H9 (cell line): ENCODE measurements around the gene IQGAP2. TPM values are rescaled to one million over a fixed set of nuclear protein-coding genes. Genes with fewer than 3 reads are reported as not detected.

Source experiments
- DNase-seq: peaks from one replicate; pipeline ENCODE4 v3.0.0-alpha.2; 2017
- H2AFZ ChIP-seq: one replicate; pipeline ENCODE4 v1.6.1; 2013; ENCODE audit warnings: mild to moderate bottlenecking, low read length, control low read depth, moderate library complexity
- H2AK5ac ChIP-seq: 2 replicates; pipeline ENCODE4 v1.6.1; 2013; ENCODE audit warnings: low read length, control low read depth, mixed read lengths; ENCODE audit not compliant: insufficient read length
- H2BK120ac ChIP-seq: one replicate; pipeline ENCODE4 v1.6.1; 2013; ENCODE audit warnings: low read depth, mild to moderate bottlenecking, low read length, control low read depth, inconsistent platforms; ENCODE audit not compliant: poor library complexity, severe bottlenecking
- H2BK12ac ChIP-seq: 2 replicates; pipeline ENCODE4 v1.6.1; 2013; ENCODE audit warnings: low read length, control low read depth, mixed read lengths, low read depth; ENCODE audit not compliant: insufficient read length
- H2BK15ac ChIP-seq: 2 replicates; pipeline ENCODE4 v1.6.1; 2013; ENCODE audit warnings: low read depth, low read length, control low read depth
- H2BK20ac ChIP-seq: one replicate; pipeline ENCODE4 v1.6.1; 2013; ENCODE audit warnings: low read depth, mild to moderate bottlenecking, low read length, control low read depth, inconsistent platforms; ENCODE audit not compliant: poor library complexity, severe bottlenecking
- H2BK5ac ChIP-seq: 2 replicates; pipeline ENCODE4 v1.6.1; 2013; ENCODE audit warnings: low read length, control low read depth, mixed read lengths; ENCODE audit not compliant: insufficient read length
- H3K14ac ChIP-seq: 2 replicates; pipeline ENCODE4 v1.6.1; 2013; ENCODE audit warnings: low read length, control low read depth; ENCODE audit not compliant: insufficient read depth
- H3K18ac ChIP-seq: 2 replicates; pipeline ENCODE4 v1.6.1; 2013; ENCODE audit warnings: low read depth, mild to moderate bottlenecking, mixed read lengths, low read length, control low read depth; ENCODE audit not compliant: insufficient read length
- H3K23ac ChIP-seq: 2 replicates; pipeline ENCODE4 v1.6.1; 2013; ENCODE audit warnings: low read length, control low read depth, mixed read lengths, low read depth; ENCODE audit not compliant: insufficient read length
- H3K23me2 ChIP-seq: 2 replicates; pipeline ENCODE4 v1.6.1; 2013; ENCODE audit warnings: low read depth, mild to moderate bottlenecking, mixed read lengths, low read length, control low read depth; ENCODE audit not compliant: insufficient read length, poor library complexity, severe bottlenecking
- H3K27ac ChIP-seq: 2 replicates; pipeline ENCODE4 v1.5.1; 2013; ENCODE audit warnings: low read length, control low read depth, mixed read lengths, low read depth; ENCODE audit not compliant: insufficient read length
- H3K27me3 ChIP-seq: 2 replicates; pipeline ENCODE4 v1.6.1; 2013; ENCODE audit warnings: low read length, control low read depth, inconsistent platforms; ENCODE audit not compliant: insufficient read depth
- H3K4ac ChIP-seq: 2 replicates; pipeline ENCODE4 v1.6.1; 2013; ENCODE audit warnings: low read depth, mild to moderate bottlenecking, control low read depth, inconsistent platforms, low read length, moderate library complexity
- H3K4me1 ChIP-seq: 2 replicates; pipeline ENCODE4 v1.6.1; 2013; ENCODE audit warnings: low read length, control low read depth, inconsistent platforms; ENCODE audit not compliant: insufficient read depth
- H3K4me2 ChIP-seq: 2 replicates; pipeline ENCODE4 v1.6.1; 2013; ENCODE audit warnings: low read length, control low read depth, mixed read lengths; ENCODE audit not compliant: insufficient read length, insufficient read depth
- H3K56ac ChIP-seq: 2 replicates; pipeline ENCODE4 v1.6.1; 2013; ENCODE audit warnings: low read depth, mild to moderate bottlenecking, mixed read lengths, low read length, control low read depth; ENCODE audit not compliant: insufficient read length
- H3K79me1 ChIP-seq: 2 replicates; pipeline ENCODE4 v1.6.1; 2013; ENCODE audit warnings: low read depth, mild to moderate bottlenecking, moderate library complexity, low read length, control low read depth, inconsistent platforms; ENCODE audit not compliant: insufficient read depth, poor library complexity, severe bottlenecking
- H3K79me2 ChIP-seq: 2 replicates; pipeline ENCODE4 v1.6.1; 2013; ENCODE audit warnings: low read length, control low read depth, inconsistent platforms; ENCODE audit not compliant: insufficient read depth
- H3K9ac ChIP-seq: 2 replicates; pipeline ENCODE4 v1.6.1; 2013; ENCODE audit warnings: low read length, control low read depth, mixed read lengths; ENCODE audit not compliant: insufficient read length; ENCODE audit errors: extremely low read depth
- H3K9me3 ChIP-seq: one replicate; pipeline ENCODE4 v1.6.1; 2013; ENCODE audit warnings: low read depth, low read length, inconsistent platforms; ENCODE audit not compliant: control insufficient read depth
- H3T11ph ChIP-seq: one replicate; pipeline ENCODE4 v1.6.1; 2013; ENCODE audit warnings: mild to moderate bottlenecking, low read length, control low read depth, inconsistent platforms
- H4K20me1 ChIP-seq: one replicate; pipeline ENCODE4 v1.6.1; 2013; ENCODE audit not compliant: control insufficient read depth, insufficient read length, insufficient read depth
- H4K5ac ChIP-seq: 2 replicates; pipeline ENCODE4 v1.6.1; 2013; ENCODE audit warnings: low read depth, mild to moderate bottlenecking, mixed read lengths, low read length, control low read depth; ENCODE audit not compliant: insufficient read length
- H4K8ac ChIP-seq: replicated peaks from 2 replicates; pipeline ENCODE4 v1.6.1; 2013; ENCODE audit warnings: low read length, control low read depth, mixed read lengths, low read depth; ENCODE audit not compliant: insufficient read length
- H4K91ac ChIP-seq: 2 replicates; pipeline ENCODE4 v1.6.1; 2013; ENCODE audit warnings: low read depth, mild to moderate bottlenecking, moderate library complexity, mixed read lengths, low read length, control low read depth; ENCODE audit not compliant: insufficient read length
- H3K27ac Mint-ChIP-seq, 3 experiments: 2 replicates in 2 of 3; 3 replicates in 1 of 3; pipeline ENCODE4 v1.8.0; 2020 to 2021; ENCODE audit warnings: mixed read lengths in 3 of 3, mild to moderate bottlenecking in 1 of 3, moderate library complexity in 1 of 3
- H3K27me3 Mint-ChIP-seq: 2 replicates; pipeline ENCODE4 v1.8.0; 2021; ENCODE audit warnings: low read depth, mild to moderate bottlenecking, moderate library complexity, mixed read lengths
- H3K36me3 Mint-ChIP-seq, 3 experiments: 2 replicates in 2 of 3; 3 replicates in 1 of 3; pipeline ENCODE4 v1.8.0; 2020 to 2021; ENCODE audit warnings: low read depth in 3 of 3, mixed read lengths in 3 of 3; ENCODE audit not compliant: insufficient read depth in 1 of 3
- H3K4me1 Mint-ChIP-seq, 2 experiments: 2 replicates each; pipeline ENCODE4 v1.8.0; 2020; ENCODE audit warnings: mixed read lengths in 2 of 2
- H3K4me3 Mint-ChIP-seq, 2 experiments: 2 replicates in 1 of 2; 3 replicates in 1 of 2; pipeline ENCODE4 v1.8.0; 2020 to 2021; ENCODE audit warnings: mild to moderate bottlenecking in 2 of 2, mixed read lengths in 2 of 2, moderate library complexity in 1 of 2
- H3K9me3 Mint-ChIP-seq, 2 experiments: 2 replicates in 1 of 2; 3 replicates in 1 of 2; pipeline ENCODE4 v1.8.0; 2020; ENCODE audit warnings: mild to moderate bottlenecking in 2 of 2, mixed read lengths in 2 of 2, moderate library complexity in 1 of 2
- CTCF ChIP-seq: fragments of 200-600 bp; sonication (generic); conservative IDR thresholded peaks from 3 replicates; pipeline ENCODE4 v1.8.0; 2021; ENCODE audit warnings: antibody characterized with exemption, mild to moderate bottlenecking
- WGBS: extraction: QIAGEN DNeasy Blood & Tissue Kit; methylation state at CpG from one replicate; pipeline ENCODE4 v1.1.7; 2013; ENCODE audit warnings: missing lambda C conversion rate, low lambda C conversion rate, mixed read lengths; ENCODE audit not compliant: insufficient read length; ENCODE audit errors: extremely low coverage; 5-methylcytosine and 5-hydroxymethylcytosine counted together
- total RNA-seq: library from RNA; stranded (reverse); gene quantifications from 2 replicates; pipeline ENCODE4 v1.2.1, GENCODE V29; 2021

IQGAP2 gene
- total RNA-seq, 1 experiment from 2014 or later: 22.5 TPM

- no peak overlapping the region for H2BK15ac ChIP-seq
- Mint-ChIP-seq H3K27me3 (no peaks in the 10 kb centered on the region), H3K4me3 (no peak overlapping the region), H3K9me3 (peaks cover 4% of the 10 kb centered on the region in 2 experiments; a peak in 4 of 5 replicates), H3K4me1 (peaks cover 0 to 3% of the 10 kb centered on the region in 2 experiments; a peak in 2 of 4 replicates), H3K27ac (no peak overlapping the region), H3K36me3 (peaks cover 6 to 9% (median 8%) of the 10 kb centered on the region in 3 experiments; a peak in 6 of 7 replicates)
- peaks cover 4% of the 10 kb centered on the region for H3K23me2 ChIP-seq
- no peaks in the 10 kb centered on the region for H3K4me1 ChIP-seq
- no peaks in the 10 kb centered on the region for H3K27me3 ChIP-seq
- H4K91ac ChIP-seq: no peak overlapping the region
- no peak overlapping the region for H2BK120ac ChIP-seq
- H3K23ac ChIP-seq: no peak overlapping the region
- H4K20me1 ChIP-seq: no peaks in the 10 kb centered on the region
- H3K9ac ChIP-seq: no peak overlapping the region
- H3K79me1 ChIP-seq: no peaks in the 10 kb centered on the region
- no peak overlapping the region for H3T11ph ChIP-seq
- H3K4ac ChIP-seq: no peak overlapping the region
- H2BK20ac ChIP-seq: no peak overlapping the region
- H3K79me2 ChIP-seq: no peaks in the 10 kb centered on the region; the same call in 1 of the 2 replicates
- no peak overlapping the region for H3K18ac ChIP-seq
- WGBS: no CpG with 5 or more reads among the region's 4 CpGs
- no peak overlapping the region for H3K14ac ChIP-seq
- H4K8ac ChIP-seq: no peak overlapping the region
- H3K27ac ChIP-seq: no peak overlapping the region
- no peak overlapping the region for H2AK5ac ChIP-seq
- no peaks in the 10 kb centered on the region for H3K9me3 ChIP-seq
- no peak for TF ChIP-seq CTCF
- no peak for DNase-seq
- H2BK12ac ChIP-seq: no peak overlapping the region
- H4K5ac ChIP-seq: no peak overlapping the region
- H2BK5ac ChIP-seq: no peak overlapping the region
- no peak overlapping the region for H3K4me2 ChIP-seq
- no peak overlapping the region for H3K56ac ChIP-seq
- H2AFZ ChIP-seq: no peak overlapping the region
These were observed 153.6 kb downstream of the IQGAP2 start for GRCh38 chr5:76556511-76557221.
